Activated CD8-positive, alpha-beta memory T cell treated with anti-CD3 and anti-CD28 coated beads for 48 hours (primary cell): ENCODE results near the gene TRIM42.

ENCODE experiments used
- DNase-seq, 3 experiments: peaks; one replicate each; pipeline ENCODE4 v3.0.0-alpha.2; 2020; ENCODE audit warnings: low read depth in 2 of 3, low spot score in 2 of 3

The TRIM42 gene

DNA sequence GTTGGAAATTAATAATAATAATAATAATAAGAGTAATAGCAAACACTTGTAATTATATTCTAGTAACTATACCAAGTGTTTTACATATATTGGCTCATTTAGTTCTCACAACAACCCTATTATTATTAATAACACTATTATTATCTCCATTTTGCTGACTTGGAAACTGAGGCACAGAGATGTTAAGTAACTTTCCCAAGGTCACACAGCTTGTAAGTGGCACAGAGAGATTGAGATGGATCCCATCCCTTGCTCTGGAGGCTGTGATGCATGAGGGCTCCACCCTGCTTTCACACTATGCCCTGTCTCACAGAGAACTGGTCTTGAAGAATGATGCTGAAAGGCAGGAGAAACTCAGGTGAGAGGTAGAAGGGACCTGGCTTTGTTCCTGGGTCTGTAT lies 31.9 kb downstream of the TRIM42 start:
- no peak for DNase-seq

DNA sequence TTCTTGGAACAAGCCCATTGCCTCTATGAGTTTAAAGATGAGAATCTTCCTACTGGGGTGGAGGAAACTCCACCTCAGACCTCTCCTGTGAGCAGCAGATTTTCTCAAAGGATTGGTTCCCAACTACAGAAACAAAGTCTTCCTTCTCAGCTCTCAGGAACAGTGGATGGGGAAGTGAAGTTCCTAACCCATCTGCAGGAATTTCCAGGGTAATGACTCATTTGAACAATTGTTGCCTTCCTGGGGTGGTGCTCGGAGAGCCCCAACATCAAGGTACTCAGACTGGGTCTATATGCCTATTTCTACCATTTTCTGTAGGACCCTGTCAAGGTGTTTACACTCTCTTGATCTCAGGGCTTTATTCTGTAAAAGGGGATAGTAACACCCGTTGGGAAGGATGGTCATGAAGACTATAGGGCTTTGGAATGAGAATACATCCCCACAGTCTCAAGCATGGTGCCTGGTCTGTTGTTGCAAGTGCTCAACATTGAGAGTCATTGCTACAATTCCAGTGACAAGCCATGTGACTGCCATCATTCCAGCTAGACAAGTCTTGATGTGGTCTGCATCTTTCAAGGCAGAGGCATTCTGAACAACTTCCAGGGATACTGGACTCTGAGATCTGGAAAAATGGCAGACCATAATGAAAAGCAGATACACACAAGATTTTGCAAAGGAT lies 33.0 kb downstream of the TRIM42 start:
- no peak for DNase-seq

DNA sequence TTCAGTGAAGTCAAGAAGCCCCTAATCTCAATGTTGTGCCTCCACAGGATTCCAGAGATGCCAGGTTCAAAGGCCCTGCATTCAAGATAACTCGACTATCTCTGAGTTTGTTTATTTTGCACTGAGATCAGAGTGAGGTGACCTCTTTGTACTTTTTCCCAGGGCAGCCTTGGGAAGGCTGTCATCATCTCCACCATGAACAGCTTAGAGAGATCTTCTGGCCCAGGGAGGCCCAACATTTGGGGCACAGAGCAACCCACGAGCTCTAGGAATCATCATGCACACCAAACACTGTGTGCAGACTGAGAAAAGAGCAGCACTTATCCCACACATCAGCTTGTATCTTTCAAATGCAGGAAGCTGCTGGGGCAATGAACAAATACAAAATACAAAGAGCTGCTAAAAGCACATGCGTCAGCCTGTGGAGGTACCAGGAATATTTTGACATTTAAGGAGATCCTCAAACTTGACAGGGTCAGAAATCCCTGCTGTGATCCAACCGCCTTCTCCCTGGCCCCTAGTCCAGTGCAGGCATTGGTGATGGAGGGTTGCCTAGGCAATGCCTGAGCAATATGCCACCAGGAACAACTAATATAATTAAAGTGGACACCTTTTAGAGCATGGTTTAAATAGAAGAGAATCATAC lies 33.6 kb downstream of the TRIM42 start:
- no peak for DNase-seq

DNA sequence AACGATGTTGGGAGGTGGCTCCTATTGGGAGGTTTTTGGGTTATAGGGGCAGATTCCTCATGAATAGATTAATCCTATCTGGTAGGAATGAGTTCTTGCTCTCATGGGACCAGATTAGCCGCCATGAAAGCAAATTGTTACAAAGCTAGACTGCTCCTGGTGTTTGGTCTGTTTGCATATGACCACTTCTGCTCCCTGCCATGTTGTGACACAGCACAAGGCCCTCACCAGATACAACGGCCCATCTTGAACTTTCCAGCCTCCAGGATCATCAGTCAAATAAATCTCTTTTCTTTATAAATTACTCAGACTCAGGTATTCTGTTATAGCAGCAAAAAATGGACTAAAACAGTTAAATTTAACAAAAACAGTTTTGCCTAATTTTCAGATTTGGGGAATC lies 34.4 kb downstream of the TRIM42 start:
- DNase-seq, result no peak

DNA sequence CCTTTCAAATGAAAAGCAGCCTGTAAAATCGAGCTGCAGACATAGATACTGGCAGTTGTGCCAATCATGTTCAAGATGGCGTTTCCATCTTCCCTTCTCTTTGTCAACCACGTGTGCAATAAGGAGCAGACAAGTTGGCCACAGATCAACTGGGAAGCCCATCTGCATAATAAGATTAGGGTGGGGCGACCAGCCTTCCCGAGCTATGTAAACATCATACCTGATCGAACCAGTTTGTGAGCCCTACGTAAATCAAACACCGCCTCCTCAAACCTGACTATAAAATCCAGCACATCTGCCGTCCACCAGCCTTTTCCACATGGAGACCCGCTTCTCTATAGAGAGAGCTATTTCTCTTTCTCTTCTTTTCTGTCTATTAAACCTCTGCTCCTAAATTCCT lies 37.2 kb downstream of the TRIM42 start:
- DNase-seq, result no peak

DNA sequence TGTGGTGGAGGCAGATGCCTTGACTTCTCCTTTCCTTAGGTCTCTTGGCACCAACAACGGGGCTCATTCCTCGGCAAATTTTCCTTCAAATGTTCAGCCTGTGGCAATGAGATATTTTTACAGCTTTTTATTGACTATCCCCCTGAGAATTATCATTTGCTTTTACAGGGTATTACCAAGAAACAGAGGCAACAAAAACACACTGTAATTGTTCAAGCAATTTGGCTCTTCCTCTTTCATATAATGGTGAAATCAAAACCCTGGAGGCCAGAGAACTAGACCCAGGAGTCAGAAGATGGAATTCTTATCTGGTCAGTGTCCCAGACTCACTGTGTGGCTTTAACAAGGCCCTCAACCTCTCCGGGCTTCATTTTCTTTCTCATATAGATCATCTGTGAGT lies 40.1 kb downstream of the TRIM42 start:
- no peak for DNase-seq

DNA sequence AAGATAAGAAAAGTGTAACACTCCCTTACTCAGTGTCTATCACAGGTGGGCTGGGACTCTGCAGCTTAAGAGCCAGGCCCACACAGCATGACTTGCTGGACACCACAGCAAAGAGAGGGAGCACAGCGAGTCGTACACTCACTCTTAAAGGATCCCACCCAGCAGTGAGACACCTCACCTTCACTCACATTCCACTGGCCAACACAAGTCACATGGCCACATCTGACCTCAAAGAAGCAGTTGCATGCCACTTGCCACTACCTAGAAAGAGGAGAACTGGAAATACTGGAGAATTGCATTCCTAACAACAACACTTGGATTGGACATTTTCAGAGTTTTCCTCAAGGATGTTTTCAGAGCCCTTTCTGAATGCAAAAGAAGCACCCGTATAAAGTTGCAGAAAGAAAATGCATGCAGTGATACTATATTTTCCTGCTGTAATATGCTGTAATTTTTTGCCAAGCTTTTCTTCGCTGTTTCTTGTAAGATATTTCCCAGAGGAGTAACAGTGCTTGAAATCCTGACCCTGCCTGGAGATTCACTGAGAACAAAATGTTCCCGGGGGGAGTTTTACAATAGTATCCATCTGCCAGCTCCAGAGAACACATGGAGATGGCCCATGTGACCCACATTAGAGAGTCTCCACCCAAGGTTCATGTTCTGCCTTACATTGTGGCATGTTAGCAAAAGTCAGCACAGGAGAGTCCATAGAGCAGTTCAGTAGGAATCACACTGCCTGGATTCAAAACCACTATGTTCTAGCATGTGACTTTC lies 42.2 kb downstream of the TRIM42 start:
- DNase-seq, result no peak

GRCh38 chr3:140723576-140723975 lies 45.7 kb downstream of the TRIM42 start:
- no peak for DNase-seq

- DNase-seq, result no peak
Measured at GRCh38 chr3:140724856-140725812, 47.3 kb downstream of the TRIM42 start.

DNA sequence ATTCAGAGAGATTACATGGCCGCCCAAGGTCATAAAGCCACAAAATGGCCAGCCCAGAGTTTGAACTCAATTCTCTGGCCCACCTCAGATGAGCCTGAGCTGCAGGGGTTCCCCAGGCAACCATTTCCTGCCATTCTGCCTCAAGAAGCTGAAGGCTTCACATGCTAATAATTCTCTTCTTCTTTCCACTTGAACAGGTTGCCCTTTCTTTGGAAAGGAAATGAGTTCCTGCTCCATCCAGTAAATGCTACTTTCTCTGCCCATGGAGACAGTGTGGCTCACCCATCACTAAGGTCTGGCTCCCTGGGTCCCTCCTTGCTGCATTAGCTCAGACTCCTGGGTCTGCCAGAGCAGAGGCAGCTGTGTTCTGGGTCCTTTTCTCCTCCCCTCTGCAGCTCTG lies 48.2 kb downstream of the TRIM42 start:
- no peak for DNase-seq

- DNase-seq, result no peak
Measured at GRCh38 chr3:140727886-140728285, 50.0 kb downstream of the TRIM42 start.

DNA sequence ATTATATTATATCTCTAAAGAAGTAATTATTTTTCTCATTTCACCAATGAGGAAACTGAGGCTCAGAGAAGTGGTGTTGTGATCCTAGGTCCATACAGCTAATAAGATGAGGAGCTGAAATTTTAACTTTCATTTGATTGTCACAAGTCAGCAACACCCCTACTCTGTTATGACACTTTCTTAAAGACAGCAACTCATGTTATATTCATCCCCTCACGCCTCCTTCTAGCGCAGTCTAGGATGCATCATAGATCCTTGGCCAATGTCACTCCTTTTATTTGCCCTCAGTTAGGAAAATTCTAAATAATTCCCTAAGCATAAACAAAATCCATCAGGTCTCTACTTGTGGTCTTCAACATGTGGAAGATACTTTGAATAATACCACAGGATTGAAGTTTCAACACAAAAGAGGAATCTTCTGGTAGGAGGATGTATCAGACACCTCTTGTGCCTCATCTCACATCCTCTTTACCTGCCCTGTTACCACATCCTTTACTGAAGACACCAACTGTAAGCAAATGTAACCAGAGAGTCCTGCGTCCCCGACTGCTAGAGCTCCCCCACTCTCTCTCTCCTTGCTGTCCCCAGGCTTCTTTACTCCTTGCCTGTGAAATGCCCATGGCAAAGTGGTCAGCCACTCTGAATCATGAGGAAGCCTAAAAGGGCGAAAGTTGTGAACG lies 53.7 kb downstream of the TRIM42 start:
- DNase-seq, result no peak

DNA sequence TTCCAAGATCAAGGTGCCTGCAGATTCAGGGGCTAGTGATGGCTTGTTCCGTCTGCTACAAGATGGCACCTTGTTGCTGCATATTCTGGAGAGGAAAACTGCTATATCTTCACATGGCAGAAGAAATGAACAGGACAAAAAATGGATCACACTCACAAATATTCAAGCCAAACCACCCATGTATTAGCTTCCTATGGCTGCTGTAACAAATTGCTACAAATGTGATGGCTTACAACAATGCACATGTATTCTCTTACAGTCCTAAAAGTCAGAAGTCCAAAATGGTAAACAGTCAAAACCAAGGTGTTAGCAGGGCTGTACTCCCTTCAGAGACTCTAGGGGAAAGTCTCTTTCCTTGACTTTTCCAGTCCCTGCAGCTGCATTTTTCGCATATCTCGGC lies 55.8 kb downstream of the TRIM42 start:
- DNase-seq, result no peak

- DNase-seq, result no peak
Measured at GRCh38 chr3:140736863-140737460, 59.1 kb downstream of the TRIM42 start.

- DNase-seq, result no peak
Measured at GRCh38 chr3:140742116-140742515, 64.3 kb downstream of the TRIM42 start.

- DNase-seq, result no peak
Measured at GRCh38 chr3:140748171-140748570, 70.3 kb downstream of the TRIM42 start.

- DNase-seq, result no peak
Measured at GRCh38 chr3:140748903-140749302, 71.0 kb downstream of the TRIM42 start.
